Amygdala (tissue), 56 donors: ENCODE data around the gene ALG14.

ENCODE experiments used
- DNase-seq, 56 donors: peaks; one replicate each; lab custom pipeline; 2025; lab: John Stamatoyannopoulos, UW

Gene ALG14

GRCh38 chr1:94937820-94938219 lies 134.9 kb downstream of the ALG14 start:
- no peak for DNase-seq

- no peak for DNase-seq
Measured at GRCh38 chr1:94936861-94937620, 135.7 kb downstream of the ALG14 start.

- DNase-seq, result no peak
Measured at GRCh38 chr1:94935476-94935875, 137.3 kb downstream of the ALG14 start.

GRCh38 chr1:94935034-94935433 lies 137.7 kb downstream of the ALG14 start:
- DNase-seq, result no peak

- no peak for DNase-seq
Measured at GRCh38 chr1:94934551-94934950, 138.2 kb downstream of the ALG14 start.

- no peak for DNase-seq
Measured at GRCh38 chr1:94931254-94931841, 141.4 kb downstream of the ALG14 start.

- peak in 2 of 56 donors; percentile 20 to 56 for DNase-seq
Measured at GRCh38 chr1:94929351-94930217, 143.2 kb downstream of the ALG14 start.

GRCh38 chr1:94928293-94928939 lies 144.3 kb downstream of the ALG14 start:
- peak in 1 of 56 donors; percentile 21 for DNase-seq

- peak in 40 of 56 donors; percentile 29 to 83 (median 64) for DNase-seq
Measured at GRCh38 chr1:94927405-94928175, 145.2 kb downstream of the ALG14 start.

GRCh38 chr1:94926915-94927404 lies 145.8 kb downstream of the ALG14 start, which contains the start of gene CNN3:
TSS of gene CNN3 (minus strand) at chr1:94927110. CDS start at chr1:94926894, 216 bp downstream.
- DNase-seq, result peak; percentile 35 to 97 (median 88)

- peak in 45 of 56 donors; percentile 12 to 79 (median 53) for DNase-seq
Measured at GRCh38 chr1:94926126-94926914, 146.4 kb downstream of the ALG14 start.

GRCh38 chr1:94925561-94926125 lies 147.1 kb downstream of the ALG14 start:
- peak in 54 of 56 donors; percentile 22 to 83 (median 63) for DNase-seq

GRCh38 chr1:94925004-94925403 lies 147.7 kb downstream of the ALG14 start:
- DNase-seq, result peak in 1 of 56 donors; percentile 6
